ENCODE results near the gene ELANE.
"Not testable (repeated sequence)": the region's sequence is repeated elsewhere in the genome, so short reads cannot be mapped to it uniquely, and the experiment has no call there.

Gene ELANE

GRCh38 chr19:814152-815078, 37.7 kb upstream of the ELANE start:
- DNase-seq: no peak

GRCh38 chr19:815079-815774, 36.9 kb upstream of the ELANE start:
- no peak for DNase-seq

- no peak for DNase-seq
Observed at GRCh38 chr19:815775-816499, 36.2 kb upstream of the ELANE start.

GRCh38 chr19:816500-816857, 35.6 kb upstream of the ELANE start:
- DNase-seq: no peak

- not testable (repeated sequence) for DNase-seq
Observed at GRCh38 chr19:820212-820611, 31.9 kb upstream of the ELANE start.

GRCh38 chr19:821231-821824, 30.8 kb upstream of the ELANE start:
- DNase-seq: no peak

GRCh38 chr19:821825-822503, 30.1 kb upstream of the ELANE start, which contains the start of gene PLPPR3:
Gene PLPPR3, minus strand, starts transcription at chr19:821955. Its CDS starts 396 bp downstream, at chr19:821559.
- DNase-seq: no peak

GRCh38 chr19:823565-824121, 28.5 kb upstream of the ELANE start:
- no peak for DNase-seq

GRCh38 chr19:824885-825284, 27.2 kb upstream of the ELANE start:
- DNase-seq: no peak

- DNase-seq: no peak
Observed at GRCh38 chr19:825897-826644, 26.0 kb upstream of the ELANE start.

GRCh38 chr19:827314-827709, 24.8 kb upstream of the ELANE start:
- DNase-seq: no peak

- DNase-seq: no peak
Observed at GRCh38 chr19:827710-828321, 24.3 kb upstream of the ELANE start, which contains the start of gene AZU1. Gene AZU1, plus strand, starts transcription at chr19:827837. Its CDS starts 10 bp downstream, at chr19:827847.

- DNase-seq: no peak
Observed at GRCh38 chr19:829129-829758, 22.9 kb upstream of the ELANE start.

- DNase-seq: no peak
Observed at GRCh38 chr19:831407-832369, 20.4 kb upstream of the ELANE start.

- no peak for DNase-seq
Observed at GRCh38 chr19:834216-834615, 17.9 kb upstream of the ELANE start.

GRCh38 chr19:835210-835810, 16.8 kb upstream of the ELANE start:
- no peak for DNase-seq

- no peak for DNase-seq
Observed at GRCh38 chr19:840519-841206, 11.4 kb upstream of the ELANE start, which contains the start of gene PRTN3. Gene PRTN3, plus strand, starts transcription at chr19:840999. Its CDS starts 10 bp downstream, at chr19:841009.

GRCh38 chr19:842802-843179, 9.3 kb upstream of the ELANE start:
- not testable (repeated sequence) for DNase-seq

Data from activated T-cell treated with anti-CD3 and anti-CD28 coated beads for 4 hours (primary cell).